Measurements from ENCODE around the gene TRIM32. TPM values are rescaled to one million over a fixed set of nuclear protein-coding genes. Genes with fewer than 3 reads are reported as not detected.

Gene TRIM32
- polyA plus RNA-seq, 1 of the 3 experiments (the other 2 are of a cell fraction): 10.2 TPM

- Histone ChIP-seq H3K9me2 (no peaks in the 10 kb centered on the region), H3K9ac (peak overlapping the region; percentile 78), H3K27me3 (ENCODE audit: insufficient read depth) (no peaks in the 10 kb centered on the region), H3F3A (replicated peaks; ENCODE audit: insufficient read depth) (peaks cover 6% of the 10 kb centered on the region), H2AFZ (ENCODE audit: low read depth) (peak overlapping the region; percentile 96), H4K20me1 (ENCODE audit: insufficient read depth) (peaks cover 19% of the 10 kb centered on the region), H3K79me2 (ENCODE audit: insufficient read depth) (peaks cover 43% of the 10 kb centered on the region), H3K36me3 (replicated peaks in 1 of 2; ENCODE audit: control insufficient read depth in 1 of 2, insufficient read depth in 2 of 2, low read length in 1 of 2) (peaks cover under 1 to 6% of the 10 kb centered on the region in 2 experiments), H3K27ac (ENCODE audit: low read depth in 2 of 2, low read length in 1 of 2) (peak overlapping the region in 1 of 2 experiments; percentile 82; a peak in 3 of 4 replicates), H3K9me3 (0 out of 2 replicates have a peak, but pooled peaks cover 6% of the 10 kb centered on the region), H3K4me1 (ENCODE audit: control insufficient read depth in 1 of 2, insufficient read depth in 2 of 2, low read depth in 1 of 2, low read length in 1 of 2) (peaks cover 8 to 20% of the 10 kb centered on the region in 2 experiments; a peak in 3 of 4 replicates), H3K4me3 (ENCODE audit: low read depth in 2 of 2, low read length in 1 of 2) (peak overlapping the region; percentile 83 to 84), H3K4me2 (peak overlapping the region; percentile 92)
- 0 out of 2 replicates have a peak, but pooled peaks have one; percentile 8 for TF ChIP-seq RCOR1 (IDR thresholded peaks at IDR 0.05; ENCODE audit: low read length)
- TF ChIP-seq CHD2 (IDR thresholded peaks at IDR 0.05; ENCODE audit: low read length, partially characterized antibody): no peak
- WGBS (ENCODE audit: low lambda C conversion rate): 19% methylated on average over 5 of the region's 7 CpGs
- DNase-seq: no peak
- ChIA-PET CTCF (interaction anchor here (1.0 kb wide), 1 partner anchor 804 kb away, joined by 3 read pairs; no protein-coding TSS in a partner anchor), POLR2A (interaction anchor here (0.6 kb wide), 1 partner anchor 12 kb away, joined by 4 read pairs; no protein-coding TSS in a partner anchor)
Observed at GRCh38 chr9:116686693-116687073, 422 bp upstream of the TRIM32 start.

GRCh38 chr9:116687754-116688135 lies 640 bp downstream of the TRIM32 start:
- POLR2A ChIA-PET: no interaction called here
- no peaks in the 10 kb centered on the region for H3K9me2 ChIP-seq
- peak overlapping the region; percentile 78 for H3K9ac ChIP-seq
- H4K20me1 ChIP-seq (ENCODE audit: insufficient read depth): peaks cover 22% of the 10 kb centered on the region
- WGBS (ENCODE audit: low lambda C conversion rate): 10% methylated on average over 7 of the region's 7 CpGs
- 0 out of 2 replicates have a peak, but pooled peaks cover 6% of the 10 kb centered on the region for H3K9me3 ChIP-seq
- H2AFZ ChIP-seq (ENCODE audit: low read depth): no peak overlapping the region
- no peaks in the 10 kb centered on the region for H3K27me3 ChIP-seq (ENCODE audit: insufficient read depth)
- CTCF ChIA-PET: no interaction called here
- H3K27ac ChIP-seq (ENCODE audit: low read depth in 2 of 2, low read length in 1 of 2): peak overlapping the region in 1 of 2 experiments; percentile 82; a peak in 1 of 4 replicates
- no peak for DNase-seq
- no peak for TF ChIP-seq RCOR1 (IDR thresholded peaks at IDR 0.05; ENCODE audit: low read length)
- TF ChIP-seq REST (IDR thresholded peaks at IDR 0.05; ENCODE audit: low read depth, low read length): no peak
- no peak for TF ChIP-seq CHD2 (IDR thresholded peaks at IDR 0.05; ENCODE audit: low read length, partially characterized antibody)
- TF ChIP-seq TAF1 (IDR thresholded peaks at IDR 0.05; ENCODE audit: borderline replicate concordance, low read depth, low read length): no peak
- TF ChIP-seq MEF2A (IDR thresholded peaks at IDR 0.05; ENCODE audit: borderline replicate concordance, low read depth): no peak
- no peak for TF ChIP-seq JUND (IDR thresholded peaks at IDR 0.05)
- TF ChIP-seq TEAD4 (IDR thresholded peaks at IDR 0.05; ENCODE audit: borderline replicate concordance, insufficient read depth): no peak
- TF ChIP-seq TCF12 (IDR thresholded peaks at IDR 0.05): no peak
- no peak for TF ChIP-seq GATA2 (CRISPR knock-in tag; IDR thresholded peaks at IDR 0.05)
- no peak for TF ChIP-seq FOXM1 (IDR thresholded peaks at IDR 0.05; ENCODE audit: low read depth)
- no peak for TF ChIP-seq MAX (IDR thresholded peaks at IDR 0.05; ENCODE audit: low read depth)
- no peak for TF ChIP-seq SMC3 (IDR thresholded peaks at IDR 0.05; ENCODE audit: low read depth, low read length)
- no peak for TF ChIP-seq EP300 (IDR thresholded peaks at IDR 0.05; ENCODE audit: borderline replicate concordance in 1 of 2, low read depth in 1 of 2, low read length in 1 of 2)
- TF ChIP-seq EZH2phosphoT487 (IDR thresholded peaks at IDR 0.05; ENCODE audit: borderline replicate concordance, low read depth): no peak
- no peak for TF ChIP-seq NRF1 (IDR thresholded peaks at IDR 0.05; ENCODE audit: low read depth, low read length)
- TF ChIP-seq FOXJ3 (CRISPR knock-in tag; IDR thresholded peaks at IDR 0.05): no peak
- no peak for TF ChIP-seq YY1 (IDR thresholded peaks at IDR 0.05; ENCODE audit: low read depth)
- TF ChIP-seq RXRA (IDR thresholded peaks at IDR 0.05; ENCODE audit: borderline replicate concordance, low read depth): no peak
- TF ChIP-seq POLR2AphosphoS5 (IDR thresholded peaks at IDR 0.05; ENCODE audit: low read depth, low read length): no peak
- no peak for TF ChIP-seq ELF1 (IDR thresholded peaks at IDR 0.05)
- peaks cover 6% of the 10 kb centered on the region for H3F3A ChIP-seq (replicated peaks; ENCODE audit: insufficient read depth)
- H3K4me3 ChIP-seq (ENCODE audit: low read depth in 2 of 2, low read length in 1 of 2): peak overlapping the region; percentile 83 to 84
- H3K36me3 ChIP-seq (replicated peaks in 1 of 2; ENCODE audit: control insufficient read depth in 1 of 2, insufficient read depth in 2 of 2, low read length in 1 of 2): peaks cover 3 to 6% of the 10 kb centered on the region in 2 experiments
- peaks cover 54% of the 10 kb centered on the region for H3K79me2 ChIP-seq (ENCODE audit: insufficient read depth)
- H3K4me2 ChIP-seq: peak overlapping the region; percentile 92
- H3K4me1 ChIP-seq (ENCODE audit: control insufficient read depth in 1 of 2, insufficient read depth in 2 of 2, low read depth in 1 of 2, low read length in 1 of 2): peaks cover 11 to 20% of the 10 kb centered on the region in 2 experiments; a peak in 3 of 4 replicates
